ENCODE measurements around the gene PLCB3. TPM values are rescaled to one million over a fixed set of nuclear protein-coding genes. Genes with fewer than 3 reads are reported as not detected.

Gene PLCB3
- total RNA-seq, 1 experiment from 2014 or later: 41.2 TPM

- H3K4me1 ChIP-seq (ENCODE audit: control insufficient read depth, insufficient read depth, low read length): peaks cover 30% of the 10 kb centered on the region
- H3K27me3 ChIP-seq (ENCODE audit: control insufficient read depth, insufficient read depth, low read length): no peaks in the 10 kb centered on the region
- H3K4me3 ChIP-seq (ENCODE audit: low read depth in 2 of 2, low read length in 2 of 2): peak overlapping the region; percentile 59 to 60
- CTCF ChIA-PET: interaction anchor here (0.5 to 0.7 kb wide), 5 partner anchors 37 to 681 kb away, joined by 3 to 8 read pairs (median 4); partner anchors contain the start of gene TRMT112
- no peak for DNase-seq (ENCODE audit: low read depth, low spot score)
- TSS peak; percentile 92 for BruUV-seq (replicated peaks)
- ATAC-seq: peak; percentile 75
- in situ Hi-C loops (cut with HindIII; ENCODE audit: low pct_unique_long_range_greater_than_20kb, low sequenced_read_pairs) (no loop called here), intact Hi-C loops (cut with micrococcal nuclease; ENCODE audit: unreplicated experiment) (loop anchor here (10.0 kb wide), 1 partner anchor 63 kb away; the partner anchor contains the start of genes CATSPERZ and ESRRA)
- no peaks in the 10 kb centered on the region for H3K9me3 ChIP-seq (ENCODE audit: control insufficient read depth, insufficient read depth, low read depth, low read length)
- H3K36me3 ChIP-seq (ENCODE audit: control insufficient read depth, insufficient read depth, low read length): peaks cover 3% of the 10 kb centered on the region; the same call in 1 of the 2 replicates
- TF ChIP-seq, protein P1, sequence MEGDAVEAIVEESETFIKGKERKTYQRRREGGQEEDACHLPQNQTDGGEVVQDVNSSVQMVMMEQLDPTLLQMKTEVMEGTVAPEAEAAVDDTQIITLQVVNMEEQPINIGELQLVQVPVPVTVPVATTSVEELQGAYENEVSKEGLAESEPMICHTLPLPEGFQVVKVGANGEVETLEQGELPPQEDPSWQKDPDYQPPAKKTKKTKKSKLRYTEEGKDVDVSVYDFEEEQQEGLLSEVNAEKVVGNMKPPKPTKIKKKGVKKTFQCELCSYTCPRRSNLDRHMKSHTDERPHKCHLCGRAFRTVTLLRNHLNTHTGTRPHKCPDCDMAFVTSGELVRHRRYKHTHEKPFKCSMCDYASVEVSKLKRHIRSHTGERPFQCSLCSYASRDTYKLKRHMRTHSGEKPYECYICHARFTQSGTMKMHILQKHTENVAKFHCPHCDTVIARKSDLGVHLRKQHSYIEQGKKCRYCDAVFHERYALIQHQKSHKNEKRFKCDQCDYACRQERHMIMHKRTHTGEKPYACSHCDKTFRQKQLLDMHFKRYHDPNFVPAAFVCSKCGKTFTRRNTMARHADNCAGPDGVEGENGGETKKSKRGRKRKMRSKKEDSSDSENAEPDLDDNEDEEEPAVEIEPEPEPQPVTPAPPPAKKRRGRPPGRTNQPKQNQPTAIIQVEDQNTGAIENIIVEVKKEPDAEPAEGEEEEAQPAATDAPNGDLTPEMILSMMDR (IDR thresholded peaks at IDR 0.05): no peak
- no peak; the same call in 1 of the 2 replicates for TF ChIP-seq SIN3A (IDR thresholded peaks at IDR 0.05; ENCODE audit: borderline replicate concordance, insufficient read depth, low read depth, low read length)
- TF ChIP-seq, protein P2, sequence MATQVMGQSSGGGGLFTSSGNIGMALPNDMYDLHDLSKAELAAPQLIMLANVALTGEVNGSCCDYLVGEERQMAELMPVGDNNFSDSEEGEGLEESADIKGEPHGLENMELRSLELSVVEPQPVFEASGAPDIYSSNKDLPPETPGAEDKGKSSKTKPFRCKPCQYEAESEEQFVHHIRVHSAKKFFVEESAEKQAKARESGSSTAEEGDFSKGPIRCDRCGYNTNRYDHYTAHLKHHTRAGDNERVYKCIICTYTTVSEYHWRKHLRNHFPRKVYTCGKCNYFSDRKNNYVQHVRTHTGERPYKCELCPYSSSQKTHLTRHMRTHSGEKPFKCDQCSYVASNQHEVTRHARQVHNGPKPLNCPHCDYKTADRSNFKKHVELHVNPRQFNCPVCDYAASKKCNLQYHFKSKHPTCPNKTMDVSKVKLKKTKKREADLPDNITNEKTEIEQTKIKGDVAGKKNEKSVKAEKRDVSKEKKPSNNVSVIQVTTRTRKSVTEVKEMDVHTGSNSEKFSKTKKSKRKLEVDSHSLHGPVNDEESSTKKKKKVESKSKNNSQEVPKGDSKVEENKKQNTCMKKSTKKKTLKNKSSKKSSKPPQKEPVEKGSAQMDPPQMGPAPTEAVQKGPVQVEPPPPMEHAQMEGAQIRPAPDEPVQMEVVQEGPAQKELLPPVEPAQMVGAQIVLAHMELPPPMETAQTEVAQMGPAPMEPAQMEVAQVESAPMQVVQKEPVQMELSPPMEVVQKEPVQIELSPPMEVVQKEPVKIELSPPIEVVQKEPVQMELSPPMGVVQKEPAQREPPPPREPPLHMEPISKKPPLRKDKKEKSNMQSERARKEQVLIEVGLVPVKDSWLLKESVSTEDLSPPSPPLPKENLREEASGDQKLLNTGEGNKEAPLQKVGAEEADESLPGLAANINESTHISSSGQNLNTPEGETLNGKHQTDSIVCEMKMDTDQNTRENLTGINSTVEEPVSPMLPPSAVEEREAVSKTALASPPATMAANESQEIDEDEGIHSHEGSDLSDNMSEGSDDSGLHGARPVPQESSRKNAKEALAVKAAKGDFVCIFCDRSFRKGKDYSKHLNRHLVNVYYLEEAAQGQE (IDR thresholded peaks at IDR 0.05; ENCODE audit: insufficient read depth in 1 of 2, low read depth in 2 of 2, low read length in 1 of 2): no peak
- peak; percentile 32; the same call in 1 of the 2 replicates for TF ChIP-seq POLR2AphosphoS5 (IDR thresholded peaks at IDR 0.05; ENCODE audit: low read depth, low read length)
- no peak for TF ChIP-seq TCF7L2 (IDR thresholded peaks at IDR 0.05; ENCODE audit: low read depth, low read length)
- peak overlapping the region; percentile 68 for H3K27ac ChIP-seq (ENCODE audit: low read length)
- POLR2A ChIA-PET: interaction anchor here (0.7 to 1.0 kb wide), 2 partner anchors 14 to 1503 kb away, joined by 7 to 9 read pairs; no protein-coding TSS in a partner anchor
Measured at GRCh38 chr11:64241491-64242374, 9.6 kb upstream of the PLCB3 start.

DNA sequence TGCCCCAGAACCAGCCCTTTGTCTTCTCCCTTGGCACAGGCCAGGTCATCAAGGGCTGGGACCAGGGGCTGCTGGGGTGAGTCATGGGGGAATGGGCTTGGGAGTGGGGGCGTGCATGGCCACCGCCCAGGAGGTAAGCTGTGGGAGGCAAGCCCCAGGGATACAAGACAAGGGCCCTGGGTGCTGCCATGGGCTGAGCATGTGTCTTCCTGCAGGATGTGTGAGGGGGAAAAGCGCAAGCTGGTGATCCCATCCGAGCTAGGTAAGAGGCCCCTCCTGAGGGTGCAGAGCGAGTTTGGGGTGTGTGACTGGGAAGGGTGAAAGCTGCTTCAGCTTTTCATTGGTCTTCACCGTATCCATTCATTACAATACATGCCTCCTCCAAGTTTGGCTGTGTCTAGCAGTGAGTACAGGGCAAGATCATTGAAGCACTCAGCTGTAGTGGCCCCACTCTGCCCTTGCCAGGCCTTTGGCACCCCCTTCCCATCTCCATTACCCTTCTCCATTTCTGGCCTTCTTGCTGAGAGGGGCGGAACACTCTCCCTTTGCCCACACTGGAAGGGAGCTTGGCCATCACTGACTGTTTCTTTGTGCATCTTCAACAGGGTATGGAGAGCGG lies 8.0 kb upstream of the PLCB3 start:
- BruUV-seq (replicated peaks): no TSS peak
- no peak for ATAC-seq

More for the DNA sequence above, 8.0 kb upstream of the PLCB3 start:
- no peak for DNase-seq (ENCODE audit: low read depth, low spot score)
- in situ Hi-C loops (cut with HindIII; ENCODE audit: low pct_unique_long_range_greater_than_20kb, low sequenced_read_pairs) (no loop called here), intact Hi-C loops (cut with micrococcal nuclease; ENCODE audit: unreplicated experiment) (loop anchor here (10.0 kb wide), 1 partner anchor 61 kb away; the partner anchor contains the start of genes CATSPERZ and ESRRA)
- ChIA-PET POLR2A (interaction anchor here (0.7 kb wide), 2 partner anchors 61 to 229 kb away, joined by 3 read pairs; no protein-coding TSS in a partner anchor), CTCF (interaction anchor here (0.9 kb wide), 1 partner anchor 9 kb away, joined by 3 read pairs; no protein-coding TSS in a partner anchor)
- Histone ChIP-seq H3K27ac (ENCODE audit: low read length) (peak overlapping the region; percentile 11; the same call in 1 of the 2 replicates), H3K4me1 (ENCODE audit: control insufficient read depth, insufficient read depth, low read length) (peaks cover 37% of the 10 kb centered on the region), H3K9me3 (ENCODE audit: control insufficient read depth, insufficient read depth, low read depth, low read length) (no peaks in the 10 kb centered on the region), H3K27me3 (ENCODE audit: control insufficient read depth, insufficient read depth, low read length) (no peaks in the 10 kb centered on the region), H3K36me3 (ENCODE audit: control insufficient read depth, insufficient read depth, low read length) (peaks cover 3% of the 10 kb centered on the region; the same call in 1 of the 2 replicates), H3K4me3 (ENCODE audit: low read depth in 2 of 2, low read length in 2 of 2) (peak overlapping the region in 1 of 2 experiments; percentile 60; a peak in 2 of 4 replicates)
- TF ChIP-seq, protein P2 (IDR thresholded peaks at IDR 0.05; ENCODE audit: insufficient read depth in 1 of 2, low read depth in 2 of 2, low read length in 1 of 2): no peak
- TF ChIP-seq SIN3A (IDR thresholded peaks at IDR 0.05; ENCODE audit: borderline replicate concordance, insufficient read depth, low read depth, low read length) (peak; percentile 89; the same call in 1 of the 2 replicates), TCF7L2 (IDR thresholded peaks at IDR 0.05; ENCODE audit: low read depth, low read length) (no peak), POLR2AphosphoS5 (IDR thresholded peaks at IDR 0.05; ENCODE audit: low read depth, low read length) (peak; percentile 41; the same call in 1 of the 2 replicates)
- TF ChIP-seq, protein P1 (IDR thresholded peaks at IDR 0.05): no peak

Data from Panc1 (cell line).